NCI-H460 (cell line): ENCODE measurements around the gene MLLT10. TPM values are rescaled to one million over a fixed set of nuclear protein-coding genes. Genes with fewer than 3 reads are reported as not detected.

ENCODE experiments used
- DNase-seq: peaks from one replicate; pipeline ENCODE4 v3.0.0-alpha.2; 2016; ENCODE audit warnings: low read depth; ENCODE audit errors: extremely low read depth
- polyA plus RNA-seq: library from polyadenylated mRNA; depleted of rRNA; stranded (reverse); fragments of >200 nt; gene quantifications from 2 replicates; pipeline ENCODE4 v1.2.3, GENCODE V29; 2014; cell fraction: nucleus; rRNA removed
- total RNA-seq: library from RNA; depleted of rRNA; stranded (reverse); fragments of >200 nt; shearing (Covaris generic); gene quantifications from 2 replicates; pipeline ENCODE4 v1.2.3, GENCODE V29; 2014; rRNA removed

MLLT10 gene
- total RNA-seq = 30.5 and 35.5 TPM in 2 replicates
- 23.2 and 27.7 TPM in 2 replicates for polyA plus RNA-seq

DNA sequence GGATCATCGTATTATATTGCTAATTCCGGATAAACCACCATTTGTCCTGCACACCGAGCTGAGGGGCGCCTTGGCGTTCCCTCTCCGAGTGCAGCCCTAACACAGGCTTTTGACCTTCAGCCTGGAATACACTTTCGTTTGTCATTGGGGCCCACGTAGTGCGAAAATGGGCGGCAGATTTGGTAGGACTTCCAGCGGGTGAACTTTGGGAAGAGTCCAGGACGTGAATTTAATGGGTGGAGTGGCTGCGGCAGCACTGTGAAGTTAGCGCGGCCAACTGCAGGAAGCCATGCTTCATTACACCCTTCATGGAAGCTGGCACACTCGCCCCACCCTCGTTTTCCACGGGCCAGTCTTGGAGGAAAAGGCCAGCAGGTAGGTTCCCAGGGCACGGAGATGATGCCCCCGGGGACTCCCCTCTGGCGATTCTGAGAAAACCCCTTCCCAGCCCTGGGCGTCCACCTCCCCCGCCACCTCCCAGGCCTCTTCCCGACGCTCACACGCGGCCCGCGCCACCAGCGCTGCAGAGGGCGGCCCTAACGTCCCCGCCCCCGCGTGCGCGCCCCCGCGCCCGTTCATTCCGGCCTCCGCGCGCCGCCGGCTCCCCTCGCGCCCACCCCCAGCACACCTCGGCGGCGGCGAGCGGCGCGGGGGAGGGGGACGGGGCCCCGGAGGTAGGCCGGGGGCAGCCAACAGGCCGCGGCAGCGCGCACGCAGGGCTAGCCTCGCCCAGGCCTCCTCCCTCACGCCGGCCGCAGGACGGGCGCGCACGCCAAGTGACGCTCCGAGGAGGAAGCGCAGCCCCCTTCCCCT is at the start of gene MLLT10:
Gene MLLT10 (plus strand): TSS at position 766 of the 813 bp plus-strand sequence. CDS start 413 bp downstream, outside the sequence.
- peak; percentile 90 for DNase-seq

DNA sequence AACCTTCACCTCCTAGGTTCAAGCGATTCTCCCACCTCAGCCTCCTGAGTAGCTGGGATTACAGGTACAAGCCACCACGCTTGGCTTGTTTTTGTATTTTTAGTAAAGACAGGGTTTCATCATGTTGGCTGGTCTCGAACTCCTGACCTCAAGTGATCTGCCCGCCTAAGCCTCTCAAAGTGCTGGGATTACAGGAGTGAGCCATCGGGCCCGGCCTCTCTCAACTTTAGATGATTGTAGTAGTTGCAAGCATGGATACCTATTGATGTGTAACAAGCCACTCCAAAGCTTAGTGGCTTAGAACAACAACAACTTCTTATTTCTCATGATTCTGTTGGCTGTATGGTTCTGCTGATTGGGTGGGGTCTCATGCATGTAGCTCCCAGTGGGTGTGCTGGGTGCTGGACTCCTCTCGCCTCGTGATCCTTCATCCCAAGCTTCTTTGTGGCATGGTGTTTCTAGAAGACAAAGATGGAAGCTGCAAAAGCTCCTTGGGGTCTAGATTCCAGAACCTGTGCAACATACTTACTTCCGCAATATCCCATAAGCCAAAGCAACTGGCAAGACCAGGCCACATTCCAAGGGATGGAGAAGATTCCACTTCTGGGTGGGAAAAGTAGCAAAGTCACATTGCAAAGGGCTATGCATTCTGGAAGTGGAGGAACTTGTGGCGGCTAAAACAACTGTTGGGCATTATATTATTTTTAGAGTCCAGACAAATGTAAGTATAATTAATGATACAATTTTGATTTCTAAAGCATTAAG is 46.4 kb upstream of the MLLT10 start:
- DNase-seq = no peak

DNA sequence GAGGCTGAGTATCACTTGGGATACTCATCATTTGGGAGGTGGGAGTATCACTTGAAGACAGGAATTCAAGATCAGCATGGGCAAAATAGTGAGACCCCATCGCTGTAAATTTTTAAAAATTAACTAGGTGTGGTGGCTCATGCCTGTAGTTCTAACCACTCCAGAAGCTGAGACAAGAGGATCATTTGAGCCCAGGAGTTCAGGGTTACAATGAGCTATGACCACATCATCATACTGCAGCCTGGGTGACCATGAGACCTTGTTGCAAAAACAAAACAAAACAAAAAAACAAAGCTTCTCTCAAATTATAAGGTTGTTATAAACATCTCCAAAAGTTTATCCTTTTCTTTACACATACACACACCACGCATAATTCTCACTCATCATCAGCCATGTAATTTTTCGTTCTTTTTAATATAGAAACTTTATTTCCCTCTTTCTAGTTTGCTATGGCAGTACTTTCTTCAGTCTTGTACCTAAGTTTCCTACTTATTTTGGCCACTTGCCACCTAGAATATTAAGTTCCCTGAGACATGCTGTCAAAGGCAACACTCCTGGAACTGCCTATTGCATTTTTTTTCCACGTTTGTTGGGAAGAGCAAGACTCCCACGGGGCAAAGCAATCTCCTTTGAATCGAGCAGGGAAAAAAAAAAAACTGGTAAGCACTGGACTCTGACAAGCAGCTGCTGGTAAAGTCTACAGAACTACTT is 45.6 kb upstream of the MLLT10 start:
- no peak for DNase-seq

DNA sequence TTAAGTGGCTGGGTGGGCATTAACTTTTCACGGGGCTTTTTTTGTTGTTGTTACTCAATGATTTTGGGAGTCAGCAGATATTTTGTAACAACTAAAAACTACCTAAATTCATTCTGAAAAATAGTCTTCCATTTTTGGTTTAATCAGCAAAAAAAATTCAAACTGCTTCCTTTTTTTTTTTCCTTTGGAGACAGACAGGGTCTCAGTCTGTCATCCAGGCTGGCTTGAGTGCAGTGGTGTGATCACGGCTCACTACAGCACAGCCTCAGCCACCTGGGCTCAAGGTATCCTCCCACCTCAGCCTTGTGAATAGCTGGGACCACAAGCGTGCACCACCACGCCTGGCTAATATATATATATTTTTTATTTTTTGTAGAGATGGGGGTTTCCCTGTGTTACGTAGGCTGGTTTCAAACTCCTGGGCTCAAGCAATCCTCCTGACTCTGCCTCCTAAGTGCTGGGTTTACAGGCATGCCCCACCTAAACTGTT is 45.0 kb upstream of the MLLT10 start:
- DNase-seq = no peak

DNA sequence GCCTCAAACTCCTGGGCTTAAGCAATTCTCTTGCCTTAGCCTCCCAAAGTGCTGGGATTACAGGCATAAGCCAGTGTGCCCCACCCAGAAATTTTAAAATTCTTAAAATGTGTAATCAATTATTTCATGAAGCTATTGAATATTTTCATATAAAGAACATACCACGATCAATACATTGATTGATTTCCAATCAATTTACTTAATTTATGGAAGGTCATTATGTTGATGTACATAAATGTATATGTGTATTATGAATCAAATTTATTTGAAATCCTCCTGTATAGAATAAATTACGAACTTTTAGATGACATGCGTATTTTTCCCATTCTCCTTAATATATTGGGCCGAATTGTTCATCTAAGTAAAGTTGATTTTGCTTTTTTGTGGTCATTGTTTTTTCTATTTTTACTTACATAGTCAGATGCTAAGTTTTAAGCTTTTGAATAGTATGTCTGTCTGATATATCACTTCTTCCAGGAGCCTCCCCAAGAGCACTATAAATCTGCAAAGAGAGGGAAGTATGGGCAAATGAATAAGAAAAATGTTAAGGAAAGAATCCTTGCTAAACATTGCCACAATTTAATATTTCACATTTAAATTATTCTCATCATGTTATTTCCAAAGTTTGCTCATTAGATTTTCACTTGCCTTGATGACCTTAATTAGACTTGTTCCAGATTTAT is 43.9 kb upstream of the MLLT10 start:
- DNase-seq = no peak

DNA sequence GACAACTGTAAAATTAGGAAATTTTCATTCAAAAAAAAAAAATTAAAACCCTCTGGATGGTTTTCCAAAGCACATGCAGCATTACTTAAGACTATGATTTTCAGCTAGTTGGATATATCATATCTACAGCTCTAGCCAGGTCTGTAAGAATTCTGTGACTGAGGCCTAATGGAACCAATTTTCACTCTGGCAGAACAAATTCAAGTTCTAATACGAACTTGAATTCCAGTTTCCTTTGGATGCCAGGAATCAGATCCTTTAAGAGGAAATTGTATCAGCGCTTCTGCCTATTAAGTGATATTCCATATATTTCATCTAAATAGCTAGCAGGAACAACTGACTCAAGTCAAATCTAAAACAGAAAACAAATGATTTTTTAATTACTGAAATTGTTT is 43.3 kb upstream of the MLLT10 start:
- DNase-seq = no peak

DNA sequence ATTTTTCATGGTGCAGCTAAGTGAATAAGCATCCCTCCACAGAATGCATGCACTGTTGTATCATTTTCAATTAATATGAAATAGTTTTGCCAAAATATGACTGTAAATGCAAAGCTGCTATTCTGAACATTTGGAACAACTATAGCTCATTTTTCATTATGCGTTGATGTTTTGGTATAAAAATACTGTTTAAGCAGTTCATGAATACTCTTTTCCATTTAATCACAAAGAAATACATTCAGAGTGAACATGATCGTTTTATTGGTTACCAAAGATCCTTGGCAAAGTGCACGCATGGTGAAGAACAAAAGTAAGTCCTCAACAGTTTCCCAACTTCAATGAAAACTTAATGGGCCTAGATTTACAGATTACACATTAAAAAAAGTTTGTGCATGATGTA is 41.6 kb upstream of the MLLT10 start:
- no peak for DNase-seq

DNA sequence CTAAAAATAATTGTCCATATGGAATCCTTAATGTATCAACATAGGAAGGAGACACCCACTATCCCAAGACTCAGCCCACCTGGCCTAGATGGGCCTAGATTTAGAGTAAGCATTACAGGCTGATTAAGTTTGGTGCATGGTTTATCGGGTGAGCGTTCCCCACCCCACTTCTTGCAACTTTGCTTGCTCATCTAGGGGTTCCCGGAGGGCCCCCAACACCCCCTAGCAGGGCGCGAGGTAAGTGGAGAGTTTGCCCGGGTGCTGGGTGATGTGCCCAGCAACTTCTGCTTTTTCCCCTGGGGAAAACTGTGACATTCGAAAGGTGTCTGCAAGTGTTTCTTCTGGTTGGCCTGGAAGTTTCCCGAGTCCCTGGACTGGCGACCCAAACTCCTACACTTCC is 40.2 kb upstream of the MLLT10 start:
- DNase-seq = no peak

DNA sequence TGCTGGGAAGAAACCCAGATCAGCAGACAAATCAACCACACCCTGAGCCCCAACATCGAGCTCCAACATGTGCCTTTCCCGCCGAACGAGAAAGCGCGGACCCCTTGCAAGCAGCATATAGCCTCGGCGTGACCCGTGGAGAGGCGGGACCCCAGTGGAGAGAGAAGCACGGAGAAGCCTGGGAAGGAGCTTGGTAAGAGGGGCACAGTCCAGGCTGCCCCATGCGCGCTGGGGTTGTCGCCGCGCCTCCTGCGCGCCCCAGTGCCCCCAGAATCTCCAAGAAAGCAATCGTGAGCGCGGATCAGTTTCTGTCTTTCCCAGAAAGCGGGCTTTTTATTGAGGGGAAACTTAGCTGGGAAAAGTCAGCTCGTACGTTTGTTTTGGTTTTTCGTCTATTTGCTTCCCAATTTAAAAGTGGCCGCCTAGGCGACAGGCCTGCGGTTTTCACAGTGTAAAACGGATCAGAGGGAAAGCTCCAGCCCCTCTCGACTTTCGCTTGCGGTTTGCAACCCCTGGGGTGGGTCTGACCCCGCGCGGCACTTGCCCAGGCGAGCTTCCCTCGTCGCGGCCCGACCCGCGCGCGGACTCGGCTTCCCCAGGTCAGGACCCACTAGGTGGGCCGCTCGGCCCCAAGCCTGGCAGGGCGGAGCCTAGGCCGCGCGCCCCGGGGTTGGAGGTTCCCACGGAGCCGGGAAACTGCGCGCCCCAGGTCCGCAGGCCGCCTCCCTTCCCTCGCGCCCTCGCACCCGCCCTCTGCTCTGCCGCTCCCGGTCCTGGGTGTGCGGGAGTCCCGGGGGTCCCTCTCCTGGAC is 39.6 kb upstream of the MLLT10 start:
- no peak for DNase-seq

DNA sequence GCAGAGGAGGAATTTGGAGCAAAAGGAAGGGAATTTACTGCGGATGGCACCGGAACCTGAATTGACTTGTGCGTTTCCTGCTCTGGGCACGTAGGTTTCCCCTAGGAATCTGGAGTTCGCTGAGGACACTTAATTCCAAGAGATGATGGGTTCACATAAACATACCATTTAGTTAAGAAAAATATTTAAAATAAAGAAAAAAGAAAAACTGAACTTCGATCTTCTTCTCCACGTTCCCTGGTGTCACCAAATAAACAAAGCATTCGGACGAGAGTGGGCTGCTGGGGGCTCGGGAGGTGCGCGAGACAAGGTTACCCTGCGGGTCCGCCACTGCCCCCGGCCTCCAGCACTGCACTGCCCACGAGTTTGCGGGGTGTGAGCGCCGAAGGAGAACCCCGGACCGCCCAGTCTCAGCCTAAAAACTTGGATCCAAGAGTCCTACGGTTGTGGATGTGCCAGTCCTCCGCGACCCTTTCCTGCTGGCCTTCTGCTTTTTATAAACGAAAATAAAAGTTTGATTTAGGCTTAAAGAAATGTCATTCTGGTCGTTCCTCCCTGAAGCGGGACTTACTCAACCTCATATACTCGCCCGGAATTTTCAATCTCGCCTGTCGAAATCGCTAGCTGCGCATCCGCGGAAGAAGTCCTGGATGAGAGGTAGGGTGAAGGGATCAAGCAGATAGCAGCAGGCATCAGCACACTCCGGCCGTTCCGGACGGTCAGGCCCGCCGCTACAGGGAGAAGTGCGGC is 38.9 kb upstream of the MLLT10 start:
- no peak for DNase-seq

DNA sequence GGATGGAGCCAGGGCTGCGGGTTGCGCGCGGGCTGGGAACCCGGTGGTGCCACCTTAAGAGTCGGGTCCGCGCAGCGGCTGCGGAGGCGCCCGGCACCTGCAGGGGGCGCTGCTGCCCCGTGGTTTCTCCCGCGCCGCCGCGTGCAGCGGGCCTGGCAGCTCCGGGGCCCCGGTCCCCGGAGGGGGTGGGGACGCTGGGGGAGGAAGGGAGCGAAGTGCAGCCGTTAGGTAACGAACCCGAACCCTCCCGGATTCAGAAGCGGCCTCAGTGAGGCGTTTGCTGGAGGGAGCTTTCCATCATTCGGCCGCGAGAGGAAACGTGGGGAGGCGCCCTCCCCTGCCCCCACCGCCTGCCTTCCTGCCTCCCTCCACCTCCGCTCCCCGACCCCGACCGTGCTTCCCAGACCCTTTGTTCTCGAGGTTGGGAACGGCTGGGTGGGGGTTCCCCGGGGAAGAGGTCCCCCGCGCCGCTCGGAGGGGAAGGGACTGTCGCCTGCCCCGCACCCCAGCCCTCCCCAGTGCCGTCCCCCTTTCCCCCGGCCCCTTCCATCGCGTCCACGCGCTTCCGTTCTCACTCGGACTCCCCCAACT is 38.2 kb upstream of the MLLT10 start:
- DNase-seq = peak; percentile 78

DNA sequence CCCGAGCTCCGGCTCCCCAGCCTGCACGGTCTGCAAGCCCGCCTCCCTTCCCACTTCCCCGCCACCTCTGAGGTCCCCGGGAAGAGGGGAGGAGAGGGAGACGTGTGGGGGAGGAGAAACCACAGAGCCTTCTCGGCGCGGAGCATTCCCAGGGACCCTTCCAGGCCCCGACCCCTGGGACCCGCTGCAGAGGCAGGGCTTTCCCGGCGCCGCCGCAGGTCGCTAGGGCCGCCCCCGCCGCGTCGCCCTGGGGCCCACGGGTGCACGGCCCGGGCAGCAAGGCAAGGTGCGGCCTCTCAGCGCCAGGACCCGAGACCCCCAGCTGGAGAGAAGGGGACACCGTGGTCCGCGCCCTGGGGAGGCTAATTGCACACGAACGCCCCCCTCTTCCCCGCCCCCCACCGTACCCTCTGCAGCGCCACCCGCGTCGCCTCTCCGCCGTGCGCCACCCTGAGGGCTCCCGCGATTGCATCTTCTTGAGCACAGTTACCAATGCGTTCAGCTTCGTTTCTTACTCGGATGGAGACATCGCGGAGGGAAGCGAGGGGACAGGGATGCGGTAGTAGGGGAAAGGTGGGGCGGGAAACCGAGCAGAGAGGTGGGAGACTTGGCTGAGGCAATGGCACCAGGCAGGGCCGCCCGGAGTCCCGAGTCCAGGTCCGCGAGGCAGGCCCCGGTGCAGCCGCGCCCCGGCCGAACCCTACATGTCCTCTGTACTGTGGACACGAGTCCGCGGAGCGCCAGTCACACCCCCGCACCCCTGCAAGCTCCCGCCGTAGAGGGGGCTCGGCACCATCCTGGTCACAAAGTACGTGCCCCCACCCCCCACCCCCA is 37.5 kb upstream of the MLLT10 start:
- DNase-seq = no peak

DNA sequence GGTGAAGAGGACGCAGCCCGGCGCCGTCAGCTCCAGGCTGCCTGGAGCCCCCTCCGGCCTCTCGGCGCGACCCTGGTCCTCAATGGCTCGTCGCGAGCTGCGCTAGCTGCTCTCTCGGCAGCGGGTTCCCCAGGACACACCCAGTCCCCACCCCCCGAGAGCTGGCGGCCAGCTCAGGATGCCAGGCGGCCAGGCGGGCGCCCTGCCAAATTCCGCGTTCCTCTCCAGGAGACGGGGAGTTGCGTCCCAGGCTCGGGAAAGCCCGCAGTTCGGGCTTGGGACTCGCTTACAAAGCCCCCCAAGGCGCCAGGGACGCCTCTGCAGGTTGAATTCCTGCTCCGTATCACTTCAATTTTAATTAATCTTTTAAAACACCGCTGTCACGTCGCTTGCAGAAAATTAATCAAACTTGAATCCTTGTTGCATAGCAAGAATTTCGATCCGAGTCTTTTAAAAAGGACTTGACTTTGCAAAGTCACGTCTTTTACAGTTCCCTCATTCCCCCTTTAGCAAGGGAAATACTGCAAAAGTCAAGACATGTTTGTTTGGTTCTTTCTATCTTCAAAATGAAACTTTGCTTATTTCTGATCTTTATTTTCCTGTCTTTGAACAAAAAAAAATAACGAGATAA is 36.7 kb upstream of the MLLT10 start:
- DNase-seq = peak; percentile 90

DNA sequence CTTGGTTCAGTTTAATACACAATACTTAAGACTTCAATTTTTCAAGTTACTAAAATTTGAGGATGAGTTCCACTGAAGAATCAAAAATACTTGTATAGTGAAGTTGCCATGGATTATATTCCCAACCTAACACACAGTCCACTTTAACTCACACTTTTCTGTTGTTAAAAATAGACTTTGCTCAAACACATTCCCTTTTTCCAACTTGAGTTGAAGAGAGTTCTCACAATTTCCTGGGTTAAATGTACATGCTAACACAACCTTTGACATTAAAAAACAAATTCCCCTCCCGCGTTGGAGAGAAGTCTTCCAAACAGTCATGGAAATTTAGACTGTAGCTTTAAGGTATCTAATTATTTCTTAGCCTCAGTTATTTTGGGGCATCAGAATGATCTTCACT is 35.7 kb upstream of the MLLT10 start:
- no peak for DNase-seq

DNA sequence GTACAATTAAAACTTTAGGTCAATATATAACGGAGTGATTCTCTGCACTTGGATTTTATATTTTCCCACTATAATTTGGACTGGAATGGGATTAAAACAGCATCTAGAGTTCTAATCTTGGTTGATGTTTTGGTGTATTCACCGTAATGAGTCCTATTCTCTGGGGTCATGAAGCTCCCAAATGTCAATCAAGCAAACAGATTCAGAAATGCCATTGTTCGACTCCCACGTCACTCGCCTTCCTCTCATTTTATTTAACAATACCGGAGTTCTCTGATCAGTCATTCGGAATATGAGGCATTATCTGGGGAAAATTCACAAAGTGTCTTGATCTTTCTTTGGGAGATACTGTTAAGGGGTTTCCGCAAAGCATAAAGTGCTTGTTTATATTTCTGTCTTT is 35.0 kb upstream of the MLLT10 start:
- no peak for DNase-seq

DNA sequence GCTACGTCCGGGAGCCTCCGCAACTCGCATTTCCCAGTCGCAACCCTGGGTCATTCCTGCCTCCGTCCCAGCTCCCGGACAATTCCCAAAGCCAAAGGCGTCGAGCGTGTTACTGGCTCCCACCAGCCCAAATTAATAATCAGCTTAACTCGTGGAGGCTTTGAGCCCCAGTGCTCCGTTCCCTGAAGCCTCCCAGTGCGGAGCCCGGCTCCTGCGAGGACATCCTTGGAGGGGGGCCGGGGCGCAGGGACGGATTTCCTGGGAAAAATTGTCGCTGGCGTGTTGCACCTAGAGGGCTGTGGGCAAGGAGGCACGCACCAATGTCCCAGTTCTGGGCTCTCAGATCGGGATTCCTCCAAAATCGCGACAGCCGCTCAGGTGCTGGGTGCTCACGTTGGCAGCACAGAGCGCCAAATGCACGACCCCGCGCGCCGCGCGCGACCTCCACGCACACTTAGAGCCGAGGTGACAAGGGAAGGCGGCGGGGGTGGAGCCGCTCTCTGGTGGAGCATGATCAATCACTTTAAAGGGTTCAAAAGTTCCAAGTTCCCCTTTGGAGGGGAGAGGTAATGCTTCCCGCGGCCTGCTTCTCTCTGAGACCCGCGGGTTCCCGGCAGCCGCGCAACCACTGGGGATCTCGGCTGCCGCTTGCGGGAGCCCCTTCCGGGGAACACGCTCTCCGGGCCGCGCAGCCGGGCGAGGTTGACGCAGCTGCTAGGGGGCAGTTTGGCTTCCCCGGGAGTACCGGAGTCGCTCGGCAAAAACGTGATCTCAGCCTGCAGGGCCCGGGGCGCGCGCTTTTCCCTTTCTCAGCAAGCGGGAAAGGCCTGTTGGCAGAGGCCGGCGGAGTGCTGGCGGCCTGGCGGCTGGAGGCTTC is 34.1 kb upstream of the MLLT10 start:
- no peak for DNase-seq
